Testis (tissue), 3 donors: Measurements from ENCODE around the gene IMPG2. TPM values are rescaled to one million over a fixed set of nuclear protein-coding genes. Genes with fewer than 3 reads are reported as not detected.

ENCODE experiments used
- DNase-seq: peaks from one replicate; pipeline ENCODE4 v3.0.0-alpha.2; 2019
- H3K27ac ChIP-seq, 2 donors: fragments of 200-600 bp; sonication (generic); one replicate each; pipeline ENCODE4 v1.5.1; 2019
- H3K27me3 ChIP-seq: fragments of 200-600 bp; sonication (generic); one replicate; pipeline ENCODE4 v1.5.1; 2019
- H3K36me3 ChIP-seq: fragments of 200-600 bp; sonication (generic); one replicate; pipeline ENCODE4 v1.5.1; 2017; ENCODE audit warnings: low read depth; ENCODE audit errors: missing control alignments
- H3K4me1 ChIP-seq: fragments of 200-600 bp; sonication (generic); one replicate; pipeline ENCODE4 v1.5.1; 2019
- H3K4me3 ChIP-seq, 2 donors: fragments of 200-600 bp; sonication (generic); one replicate each; pipeline ENCODE4 v1.5.1; 2017 to 2019
- H3K9me3 ChIP-seq: fragments of 200-600 bp; sonication (generic); one replicate; pipeline ENCODE4 v1.5.1; 2017
- POLR2A ChIP-seq: fragments of 450-650 bp; IDR thresholded peaks from one replicate; pipeline ENCODE4 v1.6.1; 2017; ENCODE audit warnings: antibody characterized with exemption, mild to moderate bottlenecking, moderate library complexity
- whole genome bisulfite sequencing, 2 donors: methylation state at CpG; one replicate each; pipeline ENCODE4 v1.1.5; 2018; 5-methylcytosine and 5-hydroxymethylcytosine counted together
- intact Hi-C: fragments of 100-400 bp; cut with DNase I; formaldehyde crosslinking; loops from one replicate; pipeline ENCODE4 v1.15.1; 2023; ENCODE audit warnings: low total_unique reads
- polyA plus RNA-seq: library from polyadenylated mRNA; stranded (reverse); fragments of 350-450 nt; fragmentation: Illumina TruSeq; extraction: RNeasy Lipid Tissue Mini Kit (QIAGEN cat#74804); gene quantifications from one replicate; pipeline ENCODE4 v1.2.3, GENCODE V29; 2014; ENCODE audit warnings: low read depth, low replicate concordance; ENCODE audit not compliant: insufficient read depth
- total RNA-seq, 2 donors: library from RNA; depleted of rRNA; stranded (reverse); fragments of >200 nt; gene quantifications; one replicate each; pipeline ENCODE4 v1.2.3, GENCODE V29; 2016
- TF ChIP-seq, protein P1 (sequence below), 3 experiments: fragments of 450-650 bp in 2 of 3; fragments of 200-600 bp in 1 of 3; sonication (generic) in 1 of 3; IDR thresholded peaks; one replicate each; pipeline ENCODE4 v1.5.1; 2016 to 2019; ENCODE audit warnings: antibody characterized with exemption in 3 of 3, mild to moderate bottlenecking in 2 of 3, moderate library complexity in 1 of 3

Gene IMPG2
- total and polyA plus RNA-seq, 3 donors from 2014 or later = 0.39 to 0.53 (median 0.50) TPM

DNA sequence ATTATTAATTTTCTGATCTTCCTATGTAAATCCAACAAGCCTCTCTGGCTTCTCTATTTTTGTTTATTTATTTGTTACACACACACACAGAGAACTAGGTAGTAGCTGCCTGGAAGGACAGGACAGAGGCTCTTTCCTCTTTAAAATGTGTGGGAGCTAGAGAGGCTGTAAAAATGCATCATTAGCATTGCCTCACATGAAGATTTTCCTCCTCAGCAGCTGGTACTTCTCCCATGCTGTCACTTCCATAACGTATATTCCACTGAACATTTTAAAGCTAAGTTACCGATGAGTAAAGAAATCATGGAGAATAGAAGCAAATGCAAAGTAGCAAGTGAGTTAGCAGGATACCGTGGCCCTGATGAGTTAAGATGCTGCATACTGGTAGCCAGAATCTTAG lies 63.9 kb downstream of the IMPG2 start:
- DNase-seq = no peak
- TF ChIP-seq, protein P1, sequence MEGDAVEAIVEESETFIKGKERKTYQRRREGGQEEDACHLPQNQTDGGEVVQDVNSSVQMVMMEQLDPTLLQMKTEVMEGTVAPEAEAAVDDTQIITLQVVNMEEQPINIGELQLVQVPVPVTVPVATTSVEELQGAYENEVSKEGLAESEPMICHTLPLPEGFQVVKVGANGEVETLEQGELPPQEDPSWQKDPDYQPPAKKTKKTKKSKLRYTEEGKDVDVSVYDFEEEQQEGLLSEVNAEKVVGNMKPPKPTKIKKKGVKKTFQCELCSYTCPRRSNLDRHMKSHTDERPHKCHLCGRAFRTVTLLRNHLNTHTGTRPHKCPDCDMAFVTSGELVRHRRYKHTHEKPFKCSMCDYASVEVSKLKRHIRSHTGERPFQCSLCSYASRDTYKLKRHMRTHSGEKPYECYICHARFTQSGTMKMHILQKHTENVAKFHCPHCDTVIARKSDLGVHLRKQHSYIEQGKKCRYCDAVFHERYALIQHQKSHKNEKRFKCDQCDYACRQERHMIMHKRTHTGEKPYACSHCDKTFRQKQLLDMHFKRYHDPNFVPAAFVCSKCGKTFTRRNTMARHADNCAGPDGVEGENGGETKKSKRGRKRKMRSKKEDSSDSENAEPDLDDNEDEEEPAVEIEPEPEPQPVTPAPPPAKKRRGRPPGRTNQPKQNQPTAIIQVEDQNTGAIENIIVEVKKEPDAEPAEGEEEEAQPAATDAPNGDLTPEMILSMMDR (IDR thresholded peaks at IDR 0.05) = no peak
- TF ChIP-seq POLR2A = no peak
- no peaks in the 10 kb centered on the region for H3K36me3 ChIP-seq
- intact Hi-C loops = no loop called here
- H3K4me3 ChIP-seq = no peak overlapping the region
- no peaks in the 10 kb centered on the region for H3K9me3 ChIP-seq
- peaks cover under 1% of the 10 kb centered on the region for H3K4me1 ChIP-seq
- 69 to 75% methylated on average over 3 of the region's 3 CpGs for WGBS, 2 donors
- no peaks in the 10 kb centered on the region for H3K27me3 ChIP-seq
- H3K27ac ChIP-seq = no peak overlapping the region

DNA sequence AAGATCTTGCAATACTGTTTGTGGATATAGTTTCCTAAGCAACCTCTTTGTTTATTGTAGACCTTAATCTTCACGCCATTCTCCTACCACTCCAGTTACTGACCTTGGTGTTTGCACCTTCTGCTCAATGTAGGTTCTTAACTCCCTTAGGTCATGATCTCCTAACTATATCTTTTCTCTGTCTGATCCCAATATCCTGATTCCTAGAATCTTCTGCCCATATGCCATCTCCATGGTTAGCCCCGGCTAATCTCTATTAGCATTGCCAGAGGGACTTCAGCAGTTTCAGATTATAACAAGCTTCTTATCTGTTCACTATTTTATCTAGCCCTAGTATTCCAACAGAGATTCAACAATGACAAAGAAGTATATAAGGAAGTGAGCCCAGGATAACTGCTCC lies 64.9 kb downstream of the IMPG2 start:
- intact Hi-C loops = no loop called here
- Histone ChIP-seq H3K9me3 (no peaks in the 10 kb centered on the region), H3K27ac (no peak overlapping the region), H3K27me3 (no peaks in the 10 kb centered on the region), H3K4me1 (no peaks in the 10 kb centered on the region), H3K4me3 (no peak overlapping the region), H3K36me3 (no peaks in the 10 kb centered on the region)
- DNase-seq = no peak
- TF ChIP-seq, protein P1 (IDR thresholded peaks at IDR 0.05) = no peak
- WGBS, 2 donors = 87 to 97% methylated on average over 2 of the region's 2 CpGs

DNA sequence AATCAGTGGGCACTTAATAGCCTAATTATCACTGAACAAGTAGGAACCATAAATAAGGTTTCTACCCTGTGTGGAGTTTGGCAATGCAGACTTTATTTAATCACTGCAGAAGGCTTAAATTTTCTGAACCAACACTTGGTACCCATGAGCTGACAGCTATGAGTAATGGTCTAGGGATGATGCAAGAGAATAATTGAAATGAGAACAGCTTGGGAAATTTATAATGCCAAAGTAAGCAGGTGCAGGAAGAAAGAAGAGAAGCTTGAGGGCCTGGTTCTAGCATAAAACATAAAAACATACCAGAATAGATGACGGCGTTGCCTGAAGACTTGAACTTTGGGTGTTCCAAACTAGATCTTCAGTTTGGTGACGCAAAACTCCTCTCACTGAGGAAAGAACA lies 67.0 kb downstream of the IMPG2 start:
- H3K9me3 ChIP-seq = no peaks in the 10 kb centered on the region
- no peaks in the 10 kb centered on the region for H3K27me3 ChIP-seq
- H3K36me3 ChIP-seq = no peaks in the 10 kb centered on the region
- no peak for TF ChIP-seq POLR2A
- TF ChIP-seq, protein P1 (IDR thresholded peaks at IDR 0.05) = no peak
- H3K4me3 ChIP-seq = no peak overlapping the region
- no peak for DNase-seq
- whole genome bisulfite sequencing, 2 donors = 92% methylated on average over 3 of the region's 3 CpGs
- intact Hi-C loops = no loop called here
- H3K4me1 ChIP-seq = no peaks in the 10 kb centered on the region
- no peak overlapping the region for H3K27ac ChIP-seq

DNA sequence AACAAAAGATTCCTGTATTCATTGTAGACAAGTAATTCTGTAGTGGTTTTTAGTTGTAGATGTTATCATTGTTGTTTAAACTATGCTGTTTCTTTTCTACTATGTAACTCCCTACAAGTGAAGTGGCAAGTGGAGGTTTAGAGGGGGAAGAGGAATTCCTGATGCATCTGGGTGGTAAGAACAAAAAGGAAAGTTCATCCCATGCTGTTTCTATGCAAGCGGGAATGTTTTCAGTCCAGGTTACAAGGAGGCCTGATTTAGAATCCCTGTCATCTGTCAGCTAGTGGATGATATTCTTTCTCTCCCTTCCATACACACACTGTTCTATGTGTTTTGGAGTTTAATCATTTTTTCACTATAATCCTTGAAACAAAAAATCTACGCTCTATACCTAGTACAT lies 67.4 kb downstream of the IMPG2 start:
- Histone ChIP-seq H3K9me3 (no peaks in the 10 kb centered on the region), H3K27ac (no peak overlapping the region), H3K36me3 (no peaks in the 10 kb centered on the region), H3K4me3 (no peak overlapping the region), H3K4me1 (no peaks in the 10 kb centered on the region), H3K27me3 (no peaks in the 10 kb centered on the region)
- no peak for DNase-seq
- WGBS, 2 donors = 89 to 96% methylated on average over 2 of the region's 2 CpGs
- no peak for TF ChIP-seq POLR2A
- TF ChIP-seq, protein P1 (IDR thresholded peaks at IDR 0.05) = no peak
- intact Hi-C loops = no loop called here

DNA sequence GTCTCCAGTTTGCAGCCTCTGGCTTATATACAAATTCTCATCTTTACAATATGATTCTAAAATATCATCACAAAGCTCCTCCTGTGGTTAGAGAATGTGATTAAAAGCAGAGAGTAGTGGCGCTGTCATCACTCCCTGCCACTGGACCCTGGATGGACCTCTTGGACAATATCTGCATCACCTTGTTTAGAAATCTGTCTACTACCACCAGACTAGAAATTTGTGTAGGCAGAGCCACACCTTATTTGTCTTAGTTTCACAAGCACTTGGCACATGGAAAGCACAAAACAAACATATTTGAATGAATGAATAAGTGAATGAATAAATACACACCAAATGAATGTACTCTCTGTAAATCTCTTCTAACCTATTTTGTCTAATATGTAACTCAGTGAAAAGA lies 68.1 kb downstream of the IMPG2 start:
- DNase-seq = no peak

More for the DNA sequence above, 68.1 kb downstream of the IMPG2 start:
- no peaks in the 10 kb centered on the region for H3K9me3 ChIP-seq
- H3K4me3 ChIP-seq = no peak overlapping the region
- 89 to 100% methylated on average over 1 of the region's 1 CpG for WGBS, 2 donors
- no peak for TF ChIP-seq POLR2A
- TF ChIP-seq, protein P1 (IDR thresholded peaks at IDR 0.05) = no peak
- no peak overlapping the region for H3K27ac ChIP-seq
- no peaks in the 10 kb centered on the region for H3K4me1 ChIP-seq
- no peaks in the 10 kb centered on the region for H3K27me3 ChIP-seq
- H3K36me3 ChIP-seq = no peaks in the 10 kb centered on the region
- intact Hi-C loops = no loop called here
